Dendritic cell treated with granulocyte-macrophage colony-stimulating factor and Interleukin-4, amounts not matched to agents 40 ng/mL and 50 ng/mL, for 4 days (primary cell): ENCODE results near the gene RAB23.
"Not testable (repeated sequence)": the region's sequence is repeated elsewhere in the genome, so short reads cannot be mapped to it uniquely, and the experiment has no call there.

Source experiments
- H3K27ac Mint-ChIP-seq: one replicate; pipeline ENCODE4 v1.8.0; 2022; ENCODE audit warnings: mild to moderate bottlenecking, mixed read lengths
- H3K27me3 Mint-ChIP-seq: one replicate; pipeline ENCODE4 v1.8.0; 2022; ENCODE audit warnings: mild to moderate bottlenecking, mixed read lengths
- H3K36me3 Mint-ChIP-seq: one replicate; pipeline ENCODE4 v1.8.0; 2022; ENCODE audit warnings: low read depth, mixed read lengths
- H3K4me1 Mint-ChIP-seq: one replicate; pipeline ENCODE4 v1.8.0; 2022; ENCODE audit warnings: low read depth, mixed read lengths
- H3K4me3 Mint-ChIP-seq: one replicate; pipeline ENCODE4 v1.8.0; 2022; ENCODE audit warnings: mild to moderate bottlenecking, moderate library complexity, mixed read lengths
- H3K9me3 Mint-ChIP-seq: one replicate; pipeline ENCODE4 v1.8.0; 2022; ENCODE audit warnings: mixed read lengths
- intact Hi-C: fragments of 100-400 bp; cut with micrococcal nuclease; formaldehyde crosslinking; loops from one replicate; pipeline ENCODE4 v1.15.0; 2022

Gene RAB23

GRCh38 chr6:57252975-57253374, 30.9 kb upstream of the RAB23 start:
- H3K27me3 Mint-ChIP-seq, result no peaks in the 10 kb centered on the region
- no peaks in the 10 kb centered on the region for H3K36me3 Mint-ChIP-seq
- H3K4me3 Mint-ChIP-seq, result no peak overlapping the region
- no peak overlapping the region for H3K27ac Mint-ChIP-seq
- H3K9me3 Mint-ChIP-seq, result no peaks in the 10 kb centered on the region
- intact Hi-C loops, result no loop called here
- no peaks in the 10 kb centered on the region for H3K4me1 Mint-ChIP-seq

- Mint-ChIP-seq H3K4me1 (no peaks in the 10 kb centered on the region), H3K36me3 (no peaks in the 10 kb centered on the region), H3K9me3 (no peaks in the 10 kb centered on the region), H3K27me3 (no peaks in the 10 kb centered on the region), H3K4me3 (no peak overlapping the region), H3K27ac (no peak overlapping the region)
- intact Hi-C loops, result no loop called here
These were observed 30.0 kb upstream of the RAB23 start for GRCh38 chr6:57252137-57252536.

- intact Hi-C loops, result no loop called here
- H3K9me3 Mint-ChIP-seq, result no peaks in the 10 kb centered on the region
- H3K4me3 Mint-ChIP-seq, result no peak overlapping the region
- no peaks in the 10 kb centered on the region for H3K4me1 Mint-ChIP-seq
- H3K36me3 Mint-ChIP-seq, result no peaks in the 10 kb centered on the region
- no peaks in the 10 kb centered on the region for H3K27me3 Mint-ChIP-seq
- no peak overlapping the region for H3K27ac Mint-ChIP-seq
These were observed 28.2 kb upstream of the RAB23 start for GRCh38 chr6:57250348-57250747.

GRCh38 chr6:57248311-57248895, 26.3 kb upstream of the RAB23 start:
- Mint-ChIP-seq H3K36me3 (no peaks in the 10 kb centered on the region), H3K4me3 (no peak overlapping the region), H3K4me1 (no peaks in the 10 kb centered on the region), H3K27ac (no peak overlapping the region), H3K27me3 (no peaks in the 10 kb centered on the region), H3K9me3 (no peaks in the 10 kb centered on the region)
- intact Hi-C loops, result no loop called here

- no peak overlapping the region for H3K4me3 Mint-ChIP-seq
- H3K36me3 Mint-ChIP-seq, result no peaks in the 10 kb centered on the region
- H3K9me3 Mint-ChIP-seq, result no peaks in the 10 kb centered on the region
- H3K4me1 Mint-ChIP-seq, result no peaks in the 10 kb centered on the region
- intact Hi-C loops, result no loop called here
- no peaks in the 10 kb centered on the region for H3K27me3 Mint-ChIP-seq
- H3K27ac Mint-ChIP-seq, result no peak overlapping the region
These were observed 25.5 kb upstream of the RAB23 start for GRCh38 chr6:57247603-57248002.

- Mint-ChIP-seq H3K9me3 (no peaks in the 10 kb centered on the region), H3K36me3 (no peaks in the 10 kb centered on the region), H3K27ac (no peak overlapping the region), H3K4me3 (no peak overlapping the region), H3K4me1 (no peaks in the 10 kb centered on the region), H3K27me3 (no peaks in the 10 kb centered on the region)
- intact Hi-C loops, result no loop called here
These were observed 24.2 kb upstream of the RAB23 start for GRCh38 chr6:57246307-57246706.

- Mint-ChIP-seq H3K4me3 (no peak overlapping the region), H3K27me3 (no peaks in the 10 kb centered on the region), H3K36me3 (no peaks in the 10 kb centered on the region), H3K4me1 (no peaks in the 10 kb centered on the region), H3K27ac (no peak overlapping the region), H3K9me3 (no peaks in the 10 kb centered on the region)
- intact Hi-C loops, result no loop called here
These were observed 21.8 kb upstream of the RAB23 start for GRCh38 chr6:57243954-57244353.

GRCh38 chr6:57243526-57243925, 21.4 kb upstream of the RAB23 start:
- H3K27me3 Mint-ChIP-seq, H3K36me3 Mint-ChIP-seq, H3K9me3 Mint-ChIP-seq, H3K27ac Mint-ChIP-seq, intact Hi-C loops, H3K4me1 Mint-ChIP-seq, H3K4me3 Mint-ChIP-seq: not testable (repeated sequence)

GRCh38 chr6:57242505-57242904, 20.4 kb upstream of the RAB23 start:
- Mint-ChIP-seq H3K27me3 (no peaks in the 10 kb centered on the region), H3K4me3 (no peak overlapping the region), H3K9me3 (no peaks in the 10 kb centered on the region), H3K4me1 (no peaks in the 10 kb centered on the region), H3K27ac (no peak overlapping the region), H3K36me3 (no peaks in the 10 kb centered on the region)
- intact Hi-C loops, result no loop called here

- Mint-ChIP-seq H3K4me1 (peaks cover 3% of the 10 kb centered on the region), H3K27me3 (peaks cover 15% of the 10 kb centered on the region), H3K36me3 (peaks cover 7% of the 10 kb centered on the region), H3K9me3 (no peaks in the 10 kb centered on the region), H3K4me3 (no peak overlapping the region), H3K27ac (no peak overlapping the region)
- intact Hi-C loops, result no loop called here
These were observed 4.1 kb upstream of the RAB23 start for GRCh38 chr6:57226221-57226620.

- Mint-ChIP-seq H3K9me3 (no peaks in the 10 kb centered on the region), H3K27ac (no peak overlapping the region), H3K36me3 (peaks cover 7% of the 10 kb centered on the region), H3K4me3 (no peak overlapping the region), H3K27me3 (peaks cover 20% of the 10 kb centered on the region), H3K4me1 (peaks cover 5% of the 10 kb centered on the region)
- intact Hi-C loops, result loop anchor here (5.0 kb wide), 2 partner anchors 53 to 333 kb away; partner anchors contain the start of gene BAG2
These were observed 2.8 kb upstream of the RAB23 start for GRCh38 chr6:57224769-57225515.

- H3K9me3 Mint-ChIP-seq, result no peaks in the 10 kb centered on the region
- peaks cover 22% of the 10 kb centered on the region for H3K27me3 Mint-ChIP-seq
- no peak overlapping the region for H3K27ac Mint-ChIP-seq
- H3K36me3 Mint-ChIP-seq, result peaks cover 7% of the 10 kb centered on the region
- peaks cover 5% of the 10 kb centered on the region for H3K4me1 Mint-ChIP-seq
- no peak overlapping the region for H3K4me3 Mint-ChIP-seq
- intact Hi-C loops, result loop anchor here (2.0 to 5.0 kb wide), 3 partner anchors 50 to 330 kb away; partner anchors contain the start of genes BAG2 and PRIM2
These were observed 603 bp upstream of the RAB23 start for GRCh38 chr6:57222743-57223077.

GRCh38 chr6:57221191-57221935, 744 bp downstream of the RAB23 start:
- Mint-ChIP-seq H3K4me1 (peaks cover 10% of the 10 kb centered on the region), H3K36me3 (peaks cover 7% of the 10 kb centered on the region), H3K4me3 (peak overlapping the region; percentile 98), H3K9me3 (no peaks in the 10 kb centered on the region), H3K27me3 (peaks cover 22% of the 10 kb centered on the region), H3K27ac (peak overlapping the region; percentile 76)
- intact Hi-C loops, result loop anchor here (5.0 kb wide), 2 partner anchors 49 to 329 kb away; partner anchors contain the start of gene BAG2

GRCh38 chr6:57220083-57220703, 1.9 kb downstream of the RAB23 start:
- Mint-ChIP-seq H3K36me3 (peaks cover 7% of the 10 kb centered on the region), H3K4me1 (peaks cover 10% of the 10 kb centered on the region), H3K4me3 (no peak overlapping the region), H3K27me3 (peaks cover 22% of the 10 kb centered on the region), H3K9me3 (peaks cover 3% of the 10 kb centered on the region), H3K27ac (no peak overlapping the region)
- intact Hi-C loops, result loop anchor here (5.0 kb wide), 2 partner anchors 48 to 328 kb away; partner anchors contain the start of gene BAG2
